Measurements from ENCODE around the gene OSBPL6.

The OSBPL6 gene

DNA sequence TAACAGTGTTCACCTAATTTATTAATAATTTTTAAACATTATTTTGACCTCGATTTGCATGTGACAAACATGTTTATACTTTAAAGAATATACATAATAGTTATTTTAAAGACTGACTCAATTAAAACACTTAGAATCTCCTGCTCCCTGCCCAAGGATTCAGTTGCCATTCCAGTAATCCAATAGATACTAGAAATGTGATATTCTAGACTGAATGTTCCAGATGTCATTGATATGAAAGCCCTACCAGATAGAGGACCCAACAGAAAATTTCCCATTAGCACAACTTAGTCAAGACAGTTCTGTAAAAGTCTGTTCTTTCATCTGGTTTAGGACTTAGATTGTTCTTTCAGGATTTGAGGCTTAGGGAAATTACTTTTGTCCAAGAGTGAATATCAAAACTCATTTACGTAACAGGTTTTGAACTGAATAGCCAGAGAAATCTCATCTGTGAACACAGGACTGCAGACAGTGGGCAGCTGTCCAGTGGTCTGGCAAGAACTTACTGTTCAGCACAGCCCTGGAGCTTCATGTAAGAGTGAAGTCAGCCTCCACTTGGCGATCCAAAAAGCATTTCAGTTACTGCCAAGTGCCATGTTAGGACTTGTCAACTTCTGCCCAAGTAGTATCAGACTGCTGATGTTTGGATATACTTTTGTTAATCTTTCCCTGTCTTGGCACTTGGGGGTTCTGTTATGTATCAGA lies 77.5 kb downstream of the OSBPL6 start:
- no peak for DNase-seq (ENCODE audit: low read depth)

DNA sequence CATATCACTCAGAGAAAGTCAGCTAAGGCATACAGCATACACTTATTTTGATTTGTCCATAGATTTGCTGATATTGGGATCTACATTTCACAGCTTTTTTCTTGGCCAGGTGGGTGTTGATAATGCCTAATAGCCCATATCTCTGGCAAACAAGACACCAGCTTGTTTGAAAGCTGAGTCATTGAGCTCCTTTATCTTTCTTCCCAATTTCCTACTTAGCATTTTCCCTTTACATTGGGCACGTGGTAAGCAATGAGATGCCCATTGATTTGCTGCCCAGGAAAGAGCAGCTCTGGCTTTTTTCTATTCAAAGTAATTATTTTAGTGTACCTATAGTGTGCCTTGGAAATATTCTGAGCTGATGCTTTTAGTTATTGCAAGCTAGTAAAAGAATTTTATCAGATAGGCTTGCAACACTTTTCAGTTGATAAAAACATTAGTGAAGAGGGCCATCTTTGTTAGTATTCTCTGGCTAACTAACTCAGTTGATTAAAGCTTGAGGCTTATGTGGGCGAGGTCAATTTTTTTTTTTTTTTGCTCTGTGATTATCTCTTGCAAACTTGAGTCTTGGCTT lies 79.6 kb downstream of the OSBPL6 start:
- DNase-seq (ENCODE audit: low read depth) = no peak

DNA sequence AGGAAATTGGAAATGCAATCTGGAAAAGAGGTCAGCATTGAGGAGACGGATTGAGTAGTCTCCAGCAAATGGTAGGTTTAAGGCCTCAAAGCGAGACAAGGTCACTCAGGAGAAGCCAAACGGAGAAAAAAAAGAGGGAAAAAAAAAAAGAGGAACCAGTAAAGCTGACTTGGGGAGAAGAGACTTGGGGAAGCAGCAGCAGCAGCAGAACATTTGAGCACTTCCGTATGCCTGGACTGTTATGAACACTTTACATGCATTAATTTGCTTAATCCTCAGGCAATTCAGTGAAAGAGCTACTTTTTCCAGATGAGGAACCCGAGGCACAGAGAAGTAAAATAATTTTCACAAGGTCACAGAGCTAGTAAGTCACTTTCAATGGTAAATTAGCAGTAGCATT lies 81.3 kb downstream of the OSBPL6 start:
- DNase-seq (ENCODE audit: low read depth) = no peak

DNA sequence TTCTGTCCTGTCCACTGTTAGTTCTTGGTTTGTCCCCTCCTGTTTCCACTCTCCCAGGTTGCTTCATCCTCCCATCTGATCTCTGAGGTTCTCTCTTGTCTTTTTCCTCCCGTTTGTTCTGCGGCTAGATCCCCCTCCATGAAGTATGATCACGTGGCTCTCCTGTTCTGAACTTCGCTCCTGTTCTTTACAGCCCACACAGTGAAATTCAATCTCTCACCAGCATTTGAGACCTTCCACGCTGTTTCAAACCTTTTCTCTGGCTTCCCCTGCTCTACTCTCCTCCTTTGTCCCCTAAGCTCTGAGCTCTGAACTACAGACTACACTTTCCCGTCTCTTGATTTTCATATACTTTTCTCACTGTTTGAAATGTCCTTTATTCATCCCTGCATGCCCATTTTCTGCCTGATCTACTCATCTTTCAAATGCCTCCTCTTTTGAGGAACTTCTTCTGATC lies 83.5 kb downstream of the OSBPL6 start:
- no peak for DNase-seq (ENCODE audit: low read depth)

DNA sequence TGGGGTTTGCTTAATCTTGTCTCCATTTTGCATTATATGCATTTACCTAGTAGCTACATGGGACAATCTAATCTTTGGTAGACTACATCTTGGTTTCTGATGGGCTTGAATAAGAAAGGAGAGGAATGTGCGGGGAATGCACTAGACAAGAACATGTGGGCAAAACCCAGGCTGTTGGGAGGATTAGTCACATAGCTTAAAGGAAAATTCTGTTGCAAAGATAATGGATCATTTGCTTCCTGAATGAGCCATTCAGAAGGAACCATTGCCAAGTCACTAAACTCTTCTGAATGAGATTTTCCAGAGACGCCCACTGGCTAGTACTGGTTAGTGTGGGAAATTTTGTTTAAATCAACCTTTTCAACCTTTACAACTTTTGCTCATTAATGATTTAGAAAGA lies 84.8 kb downstream of the OSBPL6 start:
- DNase-seq (ENCODE audit: low read depth) = no peak

DNA sequence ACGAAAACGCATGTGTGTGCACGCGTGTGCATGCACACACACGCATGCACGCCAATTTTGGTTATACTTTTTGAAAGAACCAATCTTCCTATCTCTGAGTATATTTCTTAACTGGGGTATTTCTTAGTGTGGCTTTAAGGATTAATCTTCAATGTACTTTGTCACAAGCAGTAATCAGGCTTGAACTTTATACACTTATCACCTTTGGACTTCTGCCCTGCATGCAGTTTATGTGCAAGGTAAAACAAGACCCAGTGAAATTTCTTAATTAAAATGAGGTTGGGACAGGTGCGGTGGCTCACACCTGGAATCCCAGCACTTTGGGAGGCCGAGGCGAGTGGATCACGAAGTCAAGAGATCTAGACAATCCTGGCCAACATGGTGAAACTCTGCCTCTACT lies 85.3 kb downstream of the OSBPL6 start:
- DNase-seq (ENCODE audit: low read depth) = no peak

DNA sequence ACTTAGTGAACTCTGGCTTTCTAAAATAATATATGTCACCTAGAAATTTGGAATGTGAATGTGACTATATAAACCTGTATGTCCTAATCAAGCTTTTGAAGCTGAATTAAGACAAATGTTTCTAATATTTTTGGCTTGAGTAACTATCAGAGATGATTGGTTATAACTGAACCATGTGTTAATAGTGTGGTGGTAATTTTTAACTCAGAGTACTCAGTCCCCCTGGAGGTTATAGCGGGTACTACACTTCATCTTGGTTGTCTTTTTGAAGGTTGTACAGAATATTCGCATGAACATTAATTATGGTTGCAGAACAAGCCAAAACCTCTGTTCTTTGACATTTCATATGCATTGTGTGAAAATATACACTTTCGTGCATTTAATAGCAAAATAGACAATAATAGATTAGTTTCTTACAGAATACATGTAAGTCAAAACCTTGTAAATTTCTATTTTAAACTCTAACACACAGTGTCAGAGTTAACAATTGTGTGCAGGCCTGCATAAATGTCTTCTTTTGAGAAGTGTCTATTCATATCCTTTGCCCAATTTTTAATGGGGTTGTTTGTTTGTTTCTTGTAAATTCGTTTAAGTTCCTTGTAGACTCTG lies 86.0 kb downstream of the OSBPL6 start:
- DNase-seq (ENCODE audit: low read depth) = peak; percentile 4

DNA sequence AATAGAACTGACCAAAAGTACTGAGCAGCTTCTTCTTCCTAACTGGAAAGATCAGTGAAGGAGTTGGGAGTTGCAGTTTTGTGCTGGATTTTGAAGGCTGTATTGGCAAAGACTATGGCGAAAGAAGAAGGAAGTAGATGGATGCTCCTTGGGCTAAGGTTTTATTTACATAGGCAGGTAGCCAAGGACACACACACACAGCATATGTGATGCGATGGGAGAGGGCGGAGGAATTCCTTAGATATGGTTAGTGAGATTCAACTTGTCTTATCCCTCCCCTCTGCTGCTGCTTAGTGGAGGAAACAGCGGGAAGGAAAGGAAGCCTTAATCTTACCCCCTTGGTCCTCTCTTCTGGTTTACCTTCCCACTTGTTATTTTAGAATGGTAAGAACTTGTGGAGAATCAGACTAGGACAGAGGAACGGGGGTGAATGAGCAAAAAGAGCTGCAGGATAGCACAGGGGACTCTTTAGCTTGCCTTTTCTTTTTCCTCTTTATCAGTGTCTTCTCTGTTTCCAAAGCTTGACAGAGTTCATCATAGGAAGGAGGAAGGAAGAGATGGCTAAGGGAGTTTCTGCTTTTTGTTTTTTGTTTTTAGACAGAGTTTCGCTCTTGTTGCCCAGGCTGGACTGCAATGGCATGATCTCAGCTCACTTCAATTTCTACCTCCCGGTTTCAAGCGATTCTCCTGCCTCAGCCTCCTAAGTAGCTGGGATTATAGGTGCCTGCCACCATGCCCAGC lies 87.9 kb downstream of the OSBPL6 start:
- no peak for DNase-seq (ENCODE audit: low read depth)

DNA sequence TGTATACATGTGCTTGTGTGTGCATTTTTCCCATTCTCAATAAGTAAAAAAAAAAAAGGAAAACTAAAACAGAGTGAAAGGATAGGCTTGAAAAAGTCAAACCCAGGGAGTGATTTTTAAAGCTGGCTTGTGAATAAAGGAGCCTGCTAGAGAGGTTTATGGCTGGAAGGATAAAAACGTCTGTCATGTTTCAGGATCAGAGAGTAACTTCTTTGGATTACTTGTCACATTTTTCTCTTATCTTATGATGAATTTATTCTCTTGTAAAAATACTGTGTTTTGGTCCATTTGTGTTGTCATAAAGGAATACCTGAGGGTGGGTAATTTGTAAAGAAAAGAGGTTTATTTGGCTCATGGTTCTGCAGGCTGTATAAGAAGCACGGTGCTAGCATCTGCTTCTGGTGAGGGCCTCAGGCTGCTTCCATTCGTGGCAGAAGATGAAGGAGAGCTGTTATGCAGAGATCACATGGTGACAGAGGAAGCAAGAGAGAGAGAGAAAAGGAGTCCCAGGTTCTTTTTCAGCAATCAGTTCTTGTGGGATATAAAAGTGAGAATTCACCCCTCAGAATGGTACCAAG lies 89.1 kb downstream of the OSBPL6 start:
- no peak for DNase-seq (ENCODE audit: low read depth)

DNA sequence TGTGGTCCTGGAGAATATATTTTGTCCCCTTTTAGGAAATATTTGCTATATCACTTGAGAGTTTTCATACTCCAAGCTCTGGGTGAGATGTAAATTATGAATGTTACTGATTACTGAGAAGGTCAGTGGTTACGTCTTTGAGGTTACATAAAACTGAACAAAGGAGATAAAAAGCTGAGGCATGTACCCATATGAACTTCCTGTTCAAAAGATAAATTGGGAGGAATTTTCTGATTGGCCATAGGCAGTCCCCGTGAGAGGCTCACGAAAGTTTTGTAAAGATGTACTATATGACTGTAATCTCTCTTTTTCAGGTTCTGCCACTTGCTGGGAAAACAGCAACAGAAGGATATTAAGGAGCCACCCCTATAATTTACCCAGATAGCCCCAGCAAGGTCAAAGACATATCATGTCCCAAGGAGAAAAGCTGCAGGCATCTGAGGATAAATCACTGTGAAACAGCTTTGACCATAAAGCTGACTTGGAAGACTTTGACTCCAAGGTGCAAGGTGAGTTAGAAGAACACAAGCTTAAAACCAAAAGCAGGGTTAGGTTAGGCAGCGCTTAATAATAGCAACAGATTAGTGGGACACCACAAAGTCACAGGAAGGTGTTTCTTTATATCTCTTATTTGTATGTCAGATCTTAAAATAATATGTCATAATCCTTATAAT lies 90.4 kb downstream of the OSBPL6 start:
- DNase-seq (ENCODE audit: low read depth) = no peak

DNA sequence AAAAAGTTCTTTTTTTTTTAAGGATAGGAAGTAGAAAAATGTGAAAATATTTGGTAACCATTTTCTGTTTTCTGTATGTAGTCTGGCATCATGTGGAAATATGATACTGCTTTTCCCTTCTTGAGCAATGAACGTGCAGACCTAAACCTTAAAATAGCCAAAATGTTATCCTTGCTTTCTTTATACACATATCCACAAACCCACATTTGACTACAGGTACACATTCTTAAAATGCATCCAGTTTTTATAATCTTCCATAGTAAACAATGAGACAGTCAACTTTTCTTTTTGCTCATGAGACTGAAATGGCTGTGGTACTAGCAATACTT lies 90.9 kb downstream of the OSBPL6 start:
- no peak for DNase-seq (ENCODE audit: low read depth)

DNA sequence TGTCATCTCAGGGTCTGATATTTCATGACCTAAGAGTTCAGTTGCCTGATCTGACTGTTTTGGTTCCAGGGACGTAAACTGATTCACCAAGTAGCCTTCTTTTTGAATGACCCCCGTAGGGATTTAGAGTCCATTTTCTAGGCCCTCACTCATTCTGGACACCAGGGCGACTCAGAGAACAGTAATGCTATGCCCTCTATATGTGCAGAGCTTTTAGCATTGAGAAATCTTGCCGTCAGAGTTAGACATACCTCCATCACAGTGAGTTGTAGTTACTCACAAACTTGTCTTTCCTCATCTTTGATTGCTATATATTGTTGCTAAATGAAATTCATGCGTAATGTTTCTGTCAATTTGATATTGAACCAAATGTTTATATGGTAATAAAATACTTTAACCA lies 92.3 kb downstream of the OSBPL6 start:
- DNase-seq (ENCODE audit: low read depth) = no peak

DNA sequence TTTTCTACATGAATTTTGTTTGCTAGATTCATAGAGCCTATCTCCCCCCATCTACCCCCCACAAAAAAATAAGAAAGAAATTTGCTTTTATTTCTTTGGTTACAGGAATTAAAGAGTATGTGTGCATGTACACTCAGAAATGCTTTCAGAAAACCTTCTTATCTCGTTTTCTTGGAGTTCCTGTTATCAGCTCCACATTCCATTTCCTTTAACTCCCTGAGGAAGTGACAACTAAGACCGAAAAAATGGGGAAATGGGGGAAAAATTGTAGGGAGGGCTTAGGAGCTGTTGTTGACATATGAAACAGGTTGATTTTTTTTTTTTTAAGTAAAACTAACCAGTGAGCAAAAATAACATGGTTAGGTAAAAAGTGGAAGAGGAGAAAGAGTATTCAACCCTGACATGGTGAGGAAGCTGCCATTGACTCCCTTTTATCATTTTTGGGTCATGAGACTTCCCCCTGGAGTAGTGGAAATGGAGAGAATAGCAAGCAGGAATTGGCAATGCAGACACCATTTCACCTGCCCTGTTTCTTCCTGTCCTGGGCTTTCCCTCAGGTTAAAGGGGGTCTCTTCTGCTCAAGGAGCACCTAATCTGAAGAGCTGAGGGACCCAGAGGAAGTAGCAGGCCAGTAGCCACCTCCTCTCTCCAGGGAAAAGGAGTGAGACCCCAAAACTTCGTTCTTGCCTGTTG lies 93.5 kb downstream of the OSBPL6 start:
- DNase-seq (ENCODE audit: low read depth) = no peak

DNA sequence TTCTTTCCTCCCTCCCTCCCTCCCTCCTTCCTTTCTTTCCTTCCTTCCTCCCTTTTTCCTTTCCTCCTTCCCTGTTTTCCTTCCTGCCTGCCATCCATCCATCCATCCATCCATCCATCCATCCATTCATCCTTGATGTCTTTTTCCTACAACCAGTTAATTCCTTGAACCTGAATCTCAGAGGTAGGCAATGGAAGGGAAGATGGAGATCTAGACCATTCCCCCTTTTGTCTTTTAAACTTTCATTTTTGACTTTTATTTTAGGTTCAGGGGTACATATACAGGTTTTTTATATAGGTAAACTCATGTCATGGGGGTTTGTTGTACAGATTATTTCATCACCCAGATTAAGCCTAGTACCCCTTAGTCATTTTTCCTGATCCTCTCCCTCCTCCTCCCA lies 97.4 kb downstream of the OSBPL6 start:
- DNase-seq (ENCODE audit: low read depth) = no peak

DNA sequence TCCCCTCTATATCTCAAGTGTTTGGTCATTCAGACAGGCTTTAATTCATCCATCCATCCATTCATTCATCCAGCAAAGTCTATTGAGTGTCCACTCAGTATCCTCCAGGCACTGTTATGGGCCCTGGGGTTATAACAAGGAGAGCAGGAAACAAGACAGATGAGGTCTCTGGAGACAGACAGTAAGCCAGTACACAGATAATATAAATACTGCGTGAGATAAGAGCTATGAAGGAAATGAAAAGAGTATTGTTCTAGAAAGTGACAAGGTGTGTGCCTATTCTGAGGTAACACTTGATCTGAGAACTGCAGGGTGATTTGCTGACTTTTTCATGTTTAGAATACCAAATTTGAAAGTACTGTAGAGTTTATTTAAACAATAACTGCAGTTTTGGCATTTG lies 98.3 kb downstream of the OSBPL6 start:
- no peak for DNase-seq (ENCODE audit: low read depth)

DNA sequence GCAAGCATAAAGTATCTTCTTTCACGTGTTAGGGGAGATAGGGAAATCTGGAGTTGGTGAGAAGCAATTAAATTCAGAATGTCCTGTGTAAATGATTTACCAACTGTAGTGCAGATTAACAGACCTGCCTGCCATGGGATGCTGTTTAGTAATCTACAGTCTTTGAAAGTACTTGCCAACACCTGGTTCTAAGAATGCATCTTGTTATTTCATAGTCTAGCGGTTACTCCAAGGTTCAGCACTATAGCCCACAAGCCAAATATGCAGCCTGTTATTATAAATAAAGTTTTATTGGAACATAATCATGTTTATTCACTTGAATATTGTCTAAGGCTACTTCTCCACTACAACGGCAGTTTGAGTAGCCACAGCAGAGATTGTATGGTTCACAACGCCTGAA lies 100.8 kb downstream of the OSBPL6 start:
- no peak for DNase-seq (ENCODE audit: low read depth)

DNA sequence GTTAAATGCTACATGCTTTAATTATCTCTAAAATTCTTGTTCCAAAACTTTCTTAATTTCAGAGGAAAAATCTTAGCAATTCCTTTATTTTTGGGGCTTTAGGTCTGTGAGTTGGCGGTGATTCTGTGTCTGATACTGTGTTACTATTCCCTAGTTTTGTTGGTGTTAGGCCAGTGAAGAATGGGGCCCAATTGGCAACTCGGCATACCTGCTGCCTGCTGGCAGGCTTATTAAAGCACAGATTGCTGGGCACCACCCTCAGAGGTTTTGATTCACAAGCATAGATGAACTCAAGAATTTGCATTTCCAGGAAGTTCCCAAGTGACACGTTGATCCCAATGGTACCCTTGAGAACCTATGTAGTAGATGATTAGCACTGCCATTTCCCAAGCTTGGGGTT lies 101.6 kb downstream of the OSBPL6 start:
- no peak for DNase-seq (ENCODE audit: low read depth)

DNA sequence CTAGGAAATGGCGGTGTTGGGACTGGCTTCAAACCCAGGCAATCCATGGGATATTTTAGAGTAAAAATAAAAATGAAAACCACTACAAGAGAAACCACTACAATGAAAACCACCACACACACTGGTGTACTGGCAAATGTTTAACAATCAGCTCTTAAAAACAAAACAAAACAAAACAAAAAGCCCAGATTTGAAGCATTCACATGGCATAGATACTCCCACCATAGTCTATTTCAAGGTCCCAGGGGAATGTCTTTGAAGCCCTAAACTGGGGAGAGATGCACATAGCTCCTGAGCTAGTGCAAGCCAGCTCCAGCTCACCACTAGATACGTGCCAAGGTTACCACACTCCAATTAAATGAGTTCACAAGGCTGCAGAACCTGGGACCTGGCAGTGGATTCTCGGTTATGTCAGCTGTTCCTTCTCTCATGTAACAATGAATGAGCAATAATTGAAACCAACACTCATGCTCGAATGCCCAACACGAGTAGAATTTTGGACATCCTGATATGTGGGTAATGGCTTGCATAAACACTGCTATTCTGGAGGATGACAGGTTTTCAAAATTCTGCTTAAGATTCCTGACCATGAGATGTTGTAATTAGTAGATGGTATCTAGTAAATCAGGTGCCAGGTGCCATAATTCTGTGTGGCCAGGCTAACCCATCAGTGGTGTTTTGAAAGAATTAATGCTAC lies 102.2 kb downstream of the OSBPL6 start:
- DNase-seq (ENCODE audit: low read depth) = no peak

DNA sequence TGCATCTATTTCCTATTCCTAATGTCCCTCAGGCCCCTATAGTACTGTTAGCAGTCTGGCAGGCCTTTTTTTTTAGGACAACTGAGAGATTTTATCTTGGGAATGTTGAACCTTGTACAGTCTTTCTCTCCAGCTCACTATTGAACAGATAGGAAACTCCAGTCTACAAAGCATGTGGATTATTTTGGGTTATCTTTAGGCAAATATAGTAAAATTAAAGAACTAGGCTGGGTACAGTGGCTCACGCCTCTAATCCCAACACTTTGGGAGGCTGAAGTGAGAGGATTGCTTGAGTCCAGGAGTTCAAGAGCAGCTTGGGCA lies 102.7 kb downstream of the OSBPL6 start:
- no peak for DNase-seq (ENCODE audit: low read depth)

DNA sequence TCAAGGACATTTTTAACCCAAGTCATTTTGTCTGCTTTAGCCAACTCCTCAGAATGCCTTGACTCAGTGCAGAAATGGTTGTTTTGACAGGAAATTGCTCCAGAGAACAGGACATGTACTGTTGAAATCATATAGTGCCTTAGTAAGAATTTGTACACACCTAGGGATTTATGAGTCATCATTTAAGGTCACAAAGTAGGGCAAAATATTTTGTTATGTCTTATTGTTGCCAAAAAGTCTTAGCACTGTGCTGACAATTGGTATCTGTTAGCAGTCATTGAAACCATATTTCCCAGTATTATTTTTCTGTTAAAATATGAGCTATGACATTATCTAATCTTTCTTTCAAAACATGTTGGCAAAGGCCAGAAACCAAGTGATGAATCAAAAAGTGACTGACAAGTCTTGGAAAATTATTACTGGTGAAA lies 104.5 kb downstream of the OSBPL6 start:
- DNase-seq (ENCODE audit: low read depth) = no peak

DNA sequence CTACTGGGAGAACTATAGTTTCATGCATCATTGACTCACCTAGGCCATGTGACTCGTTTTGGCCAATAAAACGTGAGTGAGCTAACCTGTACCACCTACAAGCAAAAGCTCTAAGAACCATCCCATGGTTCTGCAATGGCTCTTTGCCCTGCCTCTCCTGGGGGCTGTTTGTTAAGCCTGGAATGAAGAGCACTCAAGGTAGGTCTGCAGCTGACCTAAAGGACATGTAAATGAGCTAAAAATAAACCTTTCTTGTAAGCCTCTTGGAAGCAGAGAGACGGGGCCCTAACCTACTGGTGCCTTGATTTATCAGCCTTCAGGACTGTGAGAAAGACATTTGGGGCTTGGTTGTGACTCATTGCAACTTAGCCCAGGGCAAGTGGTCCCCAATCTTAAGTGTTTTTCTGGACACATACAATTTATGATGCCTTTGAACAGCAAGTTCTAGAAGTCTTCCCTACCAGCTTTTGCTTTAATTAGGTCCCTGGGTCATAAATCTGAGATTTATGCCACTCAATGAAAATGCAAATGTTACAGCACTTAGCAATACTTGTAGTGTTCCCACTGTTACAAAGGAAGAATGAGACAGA lies 107.4 kb downstream of the OSBPL6 start:
- DNase-seq (ENCODE audit: low read depth) = no peak

All from activated T-cell treated with anti-CD3 and anti-CD28 coated beads for 1 hour (primary cell).